Osteoblast (primary cell): ENCODE measurements around the gene CCL20. TPM values are rescaled to one million over a fixed set of nuclear protein-coding genes. Genes with fewer than 3 reads are reported as not detected.

Experiments used
- DNase-seq: peaks from one replicate; pipeline ENCODE4 v3.0.0; 2011; ENCODE audit warnings: low spot score, mixed read lengths; ENCODE audit not compliant: insufficient read length; ENCODE audit errors: missing footprints
- H2AFZ ChIP-seq: 2 replicates; pipeline ENCODE4 v1.6.0; 2011; ENCODE audit warnings: mild to moderate bottlenecking, low read length
- H3K27ac ChIP-seq: 2 replicates; pipeline ENCODE4 v1.5.1; 2011; ENCODE audit warnings: mild to moderate bottlenecking, low read depth, low read length, moderate library complexity
- H3K27me3 ChIP-seq: 2 replicates; pipeline ENCODE4 v1.6.0; 2012; ENCODE audit warnings: mild to moderate bottlenecking, control low read depth, inconsistent platforms, low read length, moderate library complexity; ENCODE audit not compliant: insufficient read depth
- H3K36me3 ChIP-seq: 2 replicates; pipeline ENCODE4 v1.5.1; 2011; ENCODE audit warnings: mild to moderate bottlenecking, low read length, control low read depth, moderate library complexity; ENCODE audit not compliant: insufficient read depth
- H3K4me1 ChIP-seq: 2 replicates; pipeline ENCODE4 v1.5.1; 2011; ENCODE audit warnings: mild to moderate bottlenecking, low read length, control low read depth, moderate library complexity; ENCODE audit not compliant: insufficient read depth
- H3K4me2 ChIP-seq: 2 replicates; pipeline ENCODE4 v1.6.0; 2011; ENCODE audit warnings: mild to moderate bottlenecking, low read length; ENCODE audit not compliant: insufficient read depth
- H3K4me3 ChIP-seq: fragments of 200-600 bp; sonication (generic); 3 replicates; pipeline ENCODE4 v1.5.1; 2012; ENCODE audit warnings: mild to moderate bottlenecking, low read length, inconsistent platforms; ENCODE audit not compliant: insufficient read depth
- H3K79me2 ChIP-seq: 2 replicates; pipeline ENCODE4 v1.6.0; 2012; ENCODE audit warnings: mild to moderate bottlenecking, low read length, control low read depth, inconsistent platforms; ENCODE audit not compliant: insufficient read depth
- H3K9me3 ChIP-seq: 2 replicates; pipeline ENCODE4 v1.5.1; 2011; ENCODE audit warnings: low read depth, low read length, control low read depth
- H4K20me1 ChIP-seq: 2 replicates; pipeline ENCODE4 v1.6.0; 2012; ENCODE audit warnings: mild to moderate bottlenecking, low read length, control low read depth; ENCODE audit not compliant: insufficient read depth
- CTCF ChIP-seq: IDR thresholded peaks from 2 replicates; pipeline ENCODE4 v1.5.1; 2011; ENCODE audit warnings: mild to moderate bottlenecking, low read depth, low read length, moderate library complexity; ENCODE audit errors: extremely low read depth
- total RNA-seq: library from RNA; depleted of rRNA; stranded (reverse); fragments of >200 nt; gene quantifications from 2 replicates; pipeline ENCODE4 v1.2.3, GENCODE V29; 2012

The CCL20 gene
- total RNA-seq, 1 donor, result 1.1 TPM

GRCh38 chr2:227817850-227818674 is 4.4 kb downstream of the CCL20 start:
- Histone ChIP-seq H3K27ac (peak overlapping the region; percentile 96), H3K9me3 (no peaks in the 10 kb centered on the region), H3K4me1 (peaks cover 31% of the 10 kb centered on the region), H2AFZ (peak overlapping the region; percentile 16), H4K20me1 (no peaks in the 10 kb centered on the region), H3K36me3 (no peaks in the 10 kb centered on the region), H3K4me2 (peak overlapping the region; percentile 71), H3K79me2 (no peaks in the 10 kb centered on the region), H3K27me3 (no peaks in the 10 kb centered on the region), H3K4me3 (peak overlapping the region; percentile 57)
- no peak for TF ChIP-seq CTCF
- DNase-seq, result peak; percentile 87

- Histone ChIP-seq H3K4me1 (peaks cover 31% of the 10 kb centered on the region), H3K9me3 (no peaks in the 10 kb centered on the region), H3K27ac (peak overlapping the region; percentile 96), H3K4me3 (peak overlapping the region; percentile 20), H3K79me2 (no peaks in the 10 kb centered on the region), H4K20me1 (no peaks in the 10 kb centered on the region), H3K4me2 (peak overlapping the region; percentile 70), H3K27me3 (no peaks in the 10 kb centered on the region), H2AFZ (peak overlapping the region; percentile 15), H3K36me3 (no peaks in the 10 kb centered on the region)
- peak; percentile 71 for DNase-seq
- TF ChIP-seq CTCF, result no peak
Measured at GRCh38 chr2:227818675-227819397, 5.2 kb downstream of the CCL20 start.

GRCh38 chr2:227819398-227819697 is 5.7 kb downstream of the CCL20 start:
- Histone ChIP-seq H3K79me2 (no peaks in the 10 kb centered on the region), H3K4me3 (no peak overlapping the region), H3K27ac (peak overlapping the region; percentile 96), H4K20me1 (no peaks in the 10 kb centered on the region), H3K36me3 (no peaks in the 10 kb centered on the region), H2AFZ (no peak overlapping the region), H3K4me1 (peaks cover 31% of the 10 kb centered on the region), H3K4me2 (peak overlapping the region; percentile 70), H3K9me3 (no peaks in the 10 kb centered on the region), H3K27me3 (no peaks in the 10 kb centered on the region)
- no peak for DNase-seq
- no peak for TF ChIP-seq CTCF
